ENCODE measurements around the gene IFT43. TPM values are rescaled to one million over a fixed set of nuclear protein-coding genes. Genes with fewer than 3 reads are reported as not detected.

Gene IFT43
- total RNA-seq, 1 experiment from 2014 or later, result 31.6 TPM

DNA sequence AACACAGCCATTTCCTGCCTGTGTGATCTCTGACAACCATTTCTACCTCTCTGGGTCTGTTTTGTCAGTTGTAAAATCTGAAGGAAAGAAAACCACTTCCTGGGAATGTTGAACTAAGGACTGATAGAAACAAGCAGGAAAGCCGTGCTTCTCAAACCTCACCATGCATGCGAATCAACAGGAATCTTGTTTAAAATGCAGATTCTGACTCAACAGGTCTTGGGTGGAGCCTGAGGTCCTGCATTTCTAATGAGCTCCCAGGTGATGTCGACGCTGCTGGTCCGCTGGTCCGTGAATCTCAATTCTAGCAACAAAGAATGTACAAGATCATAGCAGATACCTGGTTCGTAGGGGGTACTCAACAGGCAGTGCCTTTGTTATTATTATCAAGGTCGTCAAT is 128.1 kb downstream of the IFT43 start:
- Histone ChIP-seq H3K9me3 (ENCODE audit: low read length) (no peaks in the 10 kb centered on the region), H3K27ac (ENCODE audit: low read length) (no peak overlapping the region), H3K4me3 (ENCODE audit: low read length) (no peak overlapping the region), H3K27me3 (ENCODE audit: low read length) (0 out of 2 replicates have a peak, but pooled peaks cover 3% of the 10 kb centered on the region), H2AFZ (ENCODE audit: low read length) (no peak overlapping the region), H4K20me1 (ENCODE audit: insufficient read depth, low read depth, low read length) (no peaks in the 10 kb centered on the region), H3K4me1 (ENCODE audit: low read length) (no peaks in the 10 kb centered on the region), H3K9ac (ENCODE audit: low read length) (no peak overlapping the region), H3K4me2 (ENCODE audit: low read depth, low read length, poor library complexity, severe bottlenecking) (no peak overlapping the region), H3K79me2 (ENCODE audit: low read length) (no peaks in the 10 kb centered on the region), H3K9me2 (replicated peaks; ENCODE audit: insufficient read depth, low read length) (no peaks in the 10 kb centered on the region), H3K36me3 (ENCODE audit: insufficient read depth, low read length) (no peaks in the 10 kb centered on the region)
- DNase-seq, result no peak

DNA sequence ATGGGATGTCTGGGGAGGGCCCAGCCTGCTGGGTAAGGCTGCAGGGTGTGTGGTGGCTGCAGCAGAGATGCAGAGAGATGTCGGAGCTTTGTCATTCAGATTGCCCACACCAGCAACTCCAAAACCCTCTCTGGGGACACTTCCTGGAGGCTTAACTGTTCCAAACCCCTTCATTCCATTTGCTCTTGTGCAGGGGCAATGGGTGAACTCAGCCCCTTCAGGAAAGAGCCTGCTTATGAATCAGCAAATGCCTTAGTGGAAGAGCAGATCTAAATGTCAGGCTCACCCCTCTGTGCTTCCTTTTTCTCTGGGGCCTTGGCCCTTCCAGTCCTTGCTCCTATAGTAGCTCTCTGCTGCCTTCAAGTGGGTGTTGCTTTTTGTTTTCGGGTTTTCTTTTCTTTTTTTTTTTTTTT is 129.5 kb downstream of the IFT43 start:
- Histone ChIP-seq H3K4me2 (ENCODE audit: low read depth, low read length, poor library complexity, severe bottlenecking) (no peak overlapping the region), H3K9me2 (replicated peaks; ENCODE audit: insufficient read depth, low read length) (no peaks in the 10 kb centered on the region), H3K4me3 (ENCODE audit: low read length) (no peak overlapping the region), H3K79me2 (ENCODE audit: low read length) (no peaks in the 10 kb centered on the region), H3K27ac (ENCODE audit: low read length) (no peak overlapping the region), H3K9ac (ENCODE audit: low read length) (no peak overlapping the region), H3K36me3 (ENCODE audit: insufficient read depth, low read length) (no peaks in the 10 kb centered on the region), H3K4me1 (ENCODE audit: low read length) (no peaks in the 10 kb centered on the region), H2AFZ (ENCODE audit: low read length) (no peak overlapping the region), H4K20me1 (ENCODE audit: insufficient read depth, low read depth, low read length) (no peaks in the 10 kb centered on the region), H3K9me3 (ENCODE audit: low read length) (no peaks in the 10 kb centered on the region), H3K27me3 (ENCODE audit: low read length) (0 out of 2 replicates have a peak, but pooled peaks cover 3% of the 10 kb centered on the region)
- no peak for DNase-seq

DNA sequence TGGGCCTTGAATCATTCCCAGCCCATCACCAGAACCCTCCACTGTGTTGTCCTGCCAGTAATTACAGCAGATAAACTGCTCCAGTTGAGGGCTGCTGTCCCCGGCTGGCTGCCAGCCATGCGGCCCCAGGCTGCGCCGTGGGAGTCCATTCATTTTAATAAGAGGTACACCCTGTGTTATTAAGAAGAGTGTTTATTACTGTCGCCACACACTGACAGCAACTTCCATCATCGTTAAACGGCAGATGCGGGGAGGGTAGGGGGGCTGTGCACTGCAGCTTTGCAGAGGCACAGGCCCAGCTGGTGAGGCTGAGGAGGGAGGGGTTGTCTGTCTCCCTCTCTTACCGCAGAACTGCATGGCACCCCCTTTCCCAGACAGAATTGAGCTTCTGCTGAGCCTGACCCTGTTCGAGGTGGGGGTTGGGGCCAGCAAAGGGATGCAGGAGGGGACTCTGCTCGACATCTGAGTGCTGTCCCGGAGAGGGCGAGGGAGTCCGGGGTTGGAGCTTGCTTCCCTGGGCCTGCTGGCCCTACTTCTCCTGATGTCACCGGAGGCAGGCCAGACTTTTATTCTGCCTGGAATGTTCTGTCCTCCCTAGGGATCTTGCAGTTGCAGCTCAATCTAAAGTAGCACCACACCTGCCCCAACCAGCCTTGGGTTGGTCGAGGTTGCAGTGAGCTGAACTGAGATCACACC is 132.4 kb downstream of the IFT43 start:
- DNase-seq, result no peak
- no peak overlapping the region for H2AFZ ChIP-seq (ENCODE audit: low read length)

DNA sequence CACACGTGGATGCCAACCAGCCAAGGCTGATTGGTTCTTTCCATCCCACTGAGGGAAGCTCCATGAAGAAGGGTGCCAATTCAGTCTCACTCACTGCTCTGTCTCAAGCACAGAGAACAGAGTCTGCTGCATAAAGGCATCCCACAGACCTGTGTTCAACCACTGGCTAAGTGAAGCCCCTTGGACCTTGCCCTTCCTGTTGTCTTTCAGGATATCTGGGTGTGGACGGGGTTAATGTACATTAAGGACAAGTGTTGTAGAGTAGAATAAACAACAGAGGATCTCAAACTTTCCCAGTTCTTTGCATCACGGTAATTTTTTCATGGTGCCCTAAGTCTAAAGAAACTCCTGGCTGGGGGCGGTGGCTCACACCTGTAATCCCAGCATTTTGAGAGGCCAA is 133.0 kb downstream of the IFT43 start:
- Histone ChIP-seq H3K4me1 (ENCODE audit: low read length) (no peaks in the 10 kb centered on the region), H3K27ac (ENCODE audit: low read length) (no peak overlapping the region), H4K20me1 (ENCODE audit: insufficient read depth, low read depth, low read length) (no peaks in the 10 kb centered on the region), H2AFZ (ENCODE audit: low read length) (no peak overlapping the region), H3K9me3 (ENCODE audit: low read length) (no peaks in the 10 kb centered on the region), H3K27me3 (ENCODE audit: low read length) (0 out of 2 replicates have a peak, but pooled peaks cover 3% of the 10 kb centered on the region), H3K9me2 (replicated peaks; ENCODE audit: insufficient read depth, low read length) (no peaks in the 10 kb centered on the region), H3K79me2 (ENCODE audit: low read length) (no peaks in the 10 kb centered on the region), H3K9ac (ENCODE audit: low read length) (no peak overlapping the region), H3K4me3 (ENCODE audit: low read length) (no peak overlapping the region), H3K36me3 (ENCODE audit: insufficient read depth, low read length) (no peaks in the 10 kb centered on the region), H3K4me2 (ENCODE audit: low read depth, low read length, poor library complexity, severe bottlenecking) (no peak overlapping the region)
- no peak for DNase-seq

More for the DNA sequence above, 132.4 kb downstream of the IFT43 start:
- no peak overlapping the region for H3K4me2 ChIP-seq (ENCODE audit: low read depth, low read length, poor library complexity, severe bottlenecking)
- no peak overlapping the region for H3K4me3 ChIP-seq (ENCODE audit: low read length)
- no peaks in the 10 kb centered on the region for H3K9me3 ChIP-seq (ENCODE audit: low read length)
- H3K27ac ChIP-seq (ENCODE audit: low read length), result no peak overlapping the region
- H3K9ac ChIP-seq (ENCODE audit: low read length), result no peak overlapping the region
- H3K4me1 ChIP-seq (ENCODE audit: low read length), result no peaks in the 10 kb centered on the region
- H3K79me2 ChIP-seq (ENCODE audit: low read length), result no peaks in the 10 kb centered on the region
- H3K9me2 ChIP-seq (replicated peaks; ENCODE audit: insufficient read depth, low read length), result no peaks in the 10 kb centered on the region
- H4K20me1 ChIP-seq (ENCODE audit: insufficient read depth, low read depth, low read length), result no peaks in the 10 kb centered on the region
- H3K27me3 ChIP-seq (ENCODE audit: low read length), result 0 out of 2 replicates have a peak, but pooled peaks cover 3% of the 10 kb centered on the region
- no peaks in the 10 kb centered on the region for H3K36me3 ChIP-seq (ENCODE audit: insufficient read depth, low read length)

DNA sequence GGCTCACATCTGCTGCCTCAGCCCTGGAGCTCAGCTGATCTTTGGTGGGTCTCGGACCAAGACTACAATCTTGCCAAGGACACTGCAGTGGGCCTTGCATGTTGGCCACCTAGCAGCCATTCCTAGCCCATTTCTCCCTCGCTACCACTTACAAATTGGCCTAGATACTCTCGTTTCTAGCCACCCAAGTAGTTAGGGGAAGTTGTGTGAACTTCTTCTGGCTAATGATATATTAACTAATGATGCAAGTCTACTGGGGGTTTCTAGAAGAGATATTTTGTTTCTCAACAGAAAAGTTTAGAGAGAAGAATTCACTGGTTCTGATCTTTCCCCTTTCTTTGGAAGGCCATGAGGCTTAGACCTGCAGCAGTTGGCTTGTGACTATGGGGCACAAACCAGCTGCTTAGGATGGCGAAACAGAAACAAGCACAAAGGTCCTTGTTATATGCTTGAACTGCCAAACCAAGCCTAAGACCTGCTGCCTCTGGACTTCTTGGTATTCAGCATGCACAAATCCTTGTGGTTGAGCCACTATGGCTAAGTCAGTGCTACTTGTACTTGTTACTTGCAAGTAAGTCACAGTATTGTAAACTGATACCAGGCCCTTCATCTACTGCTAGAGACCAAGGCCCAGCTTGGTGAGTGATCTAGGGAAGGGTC is 135.7 kb downstream of the IFT43 start:
- no peak overlapping the region for H3K9ac ChIP-seq (ENCODE audit: low read length)
- no peak for DNase-seq
- H3K9me3 ChIP-seq (ENCODE audit: low read length), result no peaks in the 10 kb centered on the region
- H3K27me3 ChIP-seq (ENCODE audit: low read length), result no peaks in the 10 kb centered on the region
- H3K4me3 ChIP-seq (ENCODE audit: low read length), result no peak overlapping the region
- no peak overlapping the region for H3K27ac ChIP-seq (ENCODE audit: low read length)
- no peak overlapping the region for H3K4me2 ChIP-seq (ENCODE audit: low read depth, low read length, poor library complexity, severe bottlenecking)
- no peak overlapping the region for H2AFZ ChIP-seq (ENCODE audit: low read length)
- no peaks in the 10 kb centered on the region for H3K9me2 ChIP-seq (replicated peaks; ENCODE audit: insufficient read depth, low read length)
- H3K36me3 ChIP-seq (ENCODE audit: insufficient read depth, low read length), result no peaks in the 10 kb centered on the region
- no peaks in the 10 kb centered on the region for H3K79me2 ChIP-seq (ENCODE audit: low read length)
- peaks cover 7% of the 10 kb centered on the region for H3K4me1 ChIP-seq (ENCODE audit: low read length)
- no peaks in the 10 kb centered on the region for H4K20me1 ChIP-seq (ENCODE audit: insufficient read depth, low read depth, low read length)

DNA sequence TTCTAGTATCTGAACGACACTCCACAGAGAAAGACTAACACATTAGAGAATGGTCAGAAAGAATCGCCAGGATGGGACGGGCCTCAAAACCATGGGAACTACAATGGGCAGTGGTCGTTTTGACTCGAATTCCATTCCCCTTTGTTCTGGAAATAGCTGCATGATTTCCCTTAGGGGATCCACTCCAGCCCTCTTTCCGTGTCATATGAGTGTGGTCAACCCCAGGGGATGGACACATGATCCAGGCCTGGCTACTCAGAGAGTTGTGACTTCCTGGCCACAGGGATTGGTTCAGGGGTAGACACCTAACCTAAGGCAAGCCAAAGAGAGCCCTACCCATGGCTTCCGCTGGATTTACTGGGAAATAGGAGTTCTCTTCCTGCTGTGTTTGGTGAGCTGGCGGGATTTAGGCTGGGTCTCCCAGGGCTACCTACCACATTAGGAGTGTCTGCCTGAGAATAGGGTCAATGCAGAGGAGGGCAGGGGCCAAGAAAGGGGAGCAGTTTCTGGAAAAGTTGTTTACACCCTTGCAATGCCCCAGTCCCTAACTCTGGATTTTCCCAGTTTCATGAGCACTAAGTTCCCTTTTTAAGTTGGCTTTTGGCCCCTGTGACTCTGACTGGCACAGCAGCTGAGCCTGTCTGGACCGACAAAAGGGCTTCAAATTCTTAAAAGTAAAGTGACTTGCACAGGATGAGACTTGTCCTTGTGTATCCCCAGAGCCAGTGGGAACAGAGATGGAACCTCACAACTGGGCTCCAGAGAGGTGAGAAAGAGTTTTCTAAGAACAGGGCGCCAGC is 138.1 kb downstream of the IFT43 start:
- no peak overlapping the region for H3K27ac ChIP-seq (ENCODE audit: low read length)
- H3K9me3 ChIP-seq (ENCODE audit: low read length), result no peaks in the 10 kb centered on the region
- DNase-seq, result no peak
- no peaks in the 10 kb centered on the region for H3K9me2 ChIP-seq (replicated peaks; ENCODE audit: insufficient read depth, low read length)
- no peaks in the 10 kb centered on the region for H3K79me2 ChIP-seq (ENCODE audit: low read length)
- no peak overlapping the region for H3K4me3 ChIP-seq (ENCODE audit: low read length)
- no peak overlapping the region for H2AFZ ChIP-seq (ENCODE audit: low read length)
- no peak overlapping the region for H3K9ac ChIP-seq (ENCODE audit: low read length)
- H3K36me3 ChIP-seq (ENCODE audit: insufficient read depth, low read length), result no peaks in the 10 kb centered on the region
- no peak overlapping the region for H3K4me2 ChIP-seq (ENCODE audit: low read depth, low read length, poor library complexity, severe bottlenecking)
- H3K4me1 ChIP-seq (ENCODE audit: low read length), result peaks cover 7% of the 10 kb centered on the region
- H4K20me1 ChIP-seq (ENCODE audit: insufficient read depth, low read depth, low read length), result no peaks in the 10 kb centered on the region
- H3K27me3 ChIP-seq (ENCODE audit: low read length), result no peaks in the 10 kb centered on the region

DNA sequence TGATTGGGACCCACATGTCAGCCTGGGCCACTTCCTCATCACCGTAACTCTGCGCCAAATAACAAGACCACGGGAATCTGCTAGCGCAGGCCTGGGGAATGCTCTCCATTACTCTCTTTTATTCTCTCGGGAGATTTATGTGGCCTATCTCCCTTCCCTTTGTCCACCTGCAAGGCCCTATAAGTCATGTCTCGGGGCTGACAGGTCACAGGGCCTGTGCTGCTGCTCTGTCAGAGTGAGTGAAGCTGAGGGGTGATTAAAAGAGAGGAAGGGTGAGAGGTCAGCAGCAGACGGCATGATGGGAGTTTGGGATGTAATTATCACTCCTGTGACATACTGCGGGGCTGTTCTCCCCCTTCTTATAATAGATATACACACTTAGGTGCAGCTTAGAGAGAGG is 139.9 kb downstream of the IFT43 start:
- Histone ChIP-seq H3K4me2 (ENCODE audit: low read depth, low read length, poor library complexity, severe bottlenecking) (no peak overlapping the region), H2AFZ (ENCODE audit: low read length) (no peak overlapping the region), H3K36me3 (ENCODE audit: insufficient read depth, low read length) (no peaks in the 10 kb centered on the region), H3K4me1 (ENCODE audit: low read length) (peaks cover 7% of the 10 kb centered on the region), H3K9me3 (ENCODE audit: low read length) (no peaks in the 10 kb centered on the region), H3K9me2 (replicated peaks; ENCODE audit: insufficient read depth, low read length) (no peaks in the 10 kb centered on the region), H3K9ac (ENCODE audit: low read length) (no peak overlapping the region), H4K20me1 (ENCODE audit: insufficient read depth, low read depth, low read length) (no peaks in the 10 kb centered on the region), H3K27me3 (ENCODE audit: low read length) (no peaks in the 10 kb centered on the region), H3K27ac (ENCODE audit: low read length) (no peak overlapping the region), H3K4me3 (ENCODE audit: low read length) (no peak overlapping the region), H3K79me2 (ENCODE audit: low read length) (no peaks in the 10 kb centered on the region)
- no peak for DNase-seq

DNA sequence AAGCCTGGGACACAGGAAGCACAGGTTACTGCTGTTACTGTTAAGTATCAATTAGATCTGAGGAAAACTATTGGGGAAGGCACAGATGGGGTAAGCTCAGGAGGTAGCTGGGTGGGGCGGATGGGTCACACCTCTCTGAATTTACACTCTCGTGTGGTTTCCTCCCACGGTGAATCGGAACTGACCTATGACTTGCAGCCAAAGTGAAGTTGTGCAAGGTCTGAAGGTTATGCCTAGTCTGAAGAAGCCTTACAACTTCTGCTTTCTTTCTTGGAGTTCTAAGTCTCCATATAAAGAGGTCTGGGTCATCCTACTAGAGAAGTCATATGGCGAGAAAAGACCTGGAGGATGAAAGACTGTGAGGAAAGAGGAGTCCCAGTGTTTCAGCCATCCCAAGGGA is 140.5 kb downstream of the IFT43 start:
- peaks cover 7% of the 10 kb centered on the region for H3K4me1 ChIP-seq (ENCODE audit: low read length)
- H3K9ac ChIP-seq (ENCODE audit: low read length), result no peak overlapping the region
- no peaks in the 10 kb centered on the region for H3K9me2 ChIP-seq (replicated peaks; ENCODE audit: insufficient read depth, low read length)
- no peaks in the 10 kb centered on the region for H4K20me1 ChIP-seq (ENCODE audit: insufficient read depth, low read depth, low read length)
- H3K27ac ChIP-seq (ENCODE audit: low read length), result no peak overlapping the region
- no peaks in the 10 kb centered on the region for H3K27me3 ChIP-seq (ENCODE audit: low read length)
- DNase-seq, result no peak
- no peak overlapping the region for H2AFZ ChIP-seq (ENCODE audit: low read length)
- H3K4me2 ChIP-seq (ENCODE audit: low read depth, low read length, poor library complexity, severe bottlenecking), result no peak overlapping the region
- H3K36me3 ChIP-seq (ENCODE audit: insufficient read depth, low read length), result no peaks in the 10 kb centered on the region
- H3K79me2 ChIP-seq (ENCODE audit: low read length), result no peaks in the 10 kb centered on the region
- H3K9me3 ChIP-seq (ENCODE audit: low read length), result no peaks in the 10 kb centered on the region
- H3K4me3 ChIP-seq (ENCODE audit: low read length), result no peak overlapping the region

Measured in Karpas-422 (cell line).